C4-2B (cell line): ENCODE results near the gene MYLK4.

Experiments
- H3K27ac ChIP-seq: fragments of 450-650 bp; 2 replicates; pipeline ENCODE4 v1.5.1; 2017
- CTCF ChIP-seq: fragments of 450-650 bp; conservative IDR thresholded peaks from 2 replicates; pipeline ENCODE4 v1.5.1; 2017; ENCODE audit warnings: mild to moderate bottlenecking
- ZFX ChIP-seq: fragments of 450-650 bp; IDR thresholded peaks from 2 replicates; pipeline ENCODE4 v1.6.1; 2017

MYLK4 gene

GRCh38 chr6:2750832-2751231 is at the start of gene MYLK4:
Gene MYLK4, minus strand, starts transcription at chr6:2750922. Its CDS starts 1,628 bp downstream, at chr6:2749294.
- H3K27ac ChIP-seq = no peak within 1 kb of the TSS
- TF ChIP-seq ZFX (no peak), CTCF (no peak)

- no peak for TF ChIP-seq CTCF
- H3K27ac ChIP-seq = no peak overlapping the region
Measured at GRCh38 chr6:2799936-2800527, 49.3 kb upstream of the MYLK4 start.

GRCh38 chr6:2798586-2799134 is 47.9 kb upstream of the MYLK4 start:
- no peak overlapping the region for H3K27ac ChIP-seq
- no peak for TF ChIP-seq CTCF

- TF ChIP-seq CTCF (no peak), ZFX (no peak)
- H3K27ac ChIP-seq = no peak overlapping the region
Measured at GRCh38 chr6:2797564-2798031, 46.9 kb upstream of the MYLK4 start.

- no peak for TF ChIP-seq CTCF
- TF ChIP-seq ZFX = no peak
- H3K27ac ChIP-seq = no peak overlapping the region
Measured at GRCh38 chr6:2796861-2797260, 46.1 kb upstream of the MYLK4 start.

GRCh38 chr6:2795956-2796355 is 45.2 kb upstream of the MYLK4 start:
- no peak overlapping the region for H3K27ac ChIP-seq
- TF ChIP-seq CTCF (no peak), ZFX (no peak)

DNA sequence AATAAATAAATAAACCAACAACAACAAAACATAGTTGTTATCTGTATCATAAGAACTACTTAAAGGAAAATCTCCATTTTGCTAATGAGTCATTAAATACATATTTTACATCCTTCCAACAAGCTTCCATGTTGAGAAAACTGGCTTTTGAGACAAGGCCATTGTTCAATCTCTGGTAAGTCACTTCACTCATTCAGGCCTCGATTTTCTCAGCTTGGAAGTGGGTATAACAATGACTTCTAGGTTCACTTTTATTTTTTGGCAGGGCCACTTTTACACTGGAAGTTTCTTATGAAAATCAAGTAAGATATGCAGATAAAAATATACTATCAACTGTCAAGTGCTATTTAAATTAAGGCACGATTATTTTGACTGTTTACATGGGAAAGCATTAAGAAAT is 44.4 kb upstream of the MYLK4 start:
- H3K27ac ChIP-seq = no peak overlapping the region
- TF ChIP-seq CTCF (no peak), ZFX (no peak)
